ENCODE results near the gene CBARP. TPM values are rescaled to one million over a fixed set of nuclear protein-coding genes. Genes with fewer than 3 reads are reported as not detected.

The CBARP gene
- total and polyA plus RNA-seq, 9 of the 15 experiments (the other 6 are each of a cell fraction or from before 2014, with no cell fraction given) = 0.03 to 8.9 (median 1.2) TPM; not detected in 1

- TF ChIP-seq NR2C1 (IDR thresholded peaks at IDR 0.05) = no peak
- no peak for TF ChIP-seq NR2C1 (tag; IDR thresholded peaks at IDR 0.05)
- TF ChIP-seq ZFP91 (CRISPR knock-in tag; IDR thresholded peaks at IDR 0.05) = no peak
- TF ChIP-seq ETS1 (conservative IDR thresholded peaks at IDR 0.05; ENCODE audit: control insufficient read depth, low read depth, low read length) = no peak
- TF ChIP-seq KAT8 (IDR thresholded peaks at IDR 0.05; ENCODE audit: low read depth) = no peak
- TF ChIP-seq LARP7 (IDR thresholded peaks at IDR 0.05) = no peak
- no peak for TF ChIP-seq TFE3 (CRISPR knock-in tag; IDR thresholded peaks at IDR 0.05)
- TF ChIP-seq ETS2 (tag; IDR thresholded peaks at IDR 0.05; ENCODE audit: borderline replicate concordance, poor library complexity, severe bottlenecking) = no peak
- no peak for TF ChIP-seq ZHX1 (conservative IDR thresholded peaks at IDR 0.05; ENCODE audit: low read length)
- no peak for TF ChIP-seq RBM25 (IDR thresholded peaks at IDR 0.05; ENCODE audit: low read depth, low read length, severe bottlenecking)
- no peak for TF ChIP-seq PTRF (tag; IDR thresholded peaks at IDR 0.05)
- TF ChIP-seq ESRRB (CRISPR knock-in tag; IDR thresholded peaks at IDR 0.05; ENCODE audit: borderline replicate concordance) = no peak
- TF ChIP-seq JUND (IDR thresholded peaks at IDR 0.05; ENCODE audit: borderline replicate concordance, low read depth, low read length) = peak; percentile 99
- TF ChIP-seq JUND (tag; IDR thresholded peaks at IDR 0.05; ENCODE audit: borderline replicate concordance, low read depth, low read length) = peak; percentile 97; the same call in 2 of the 3 replicates
- peak; percentile 77; the same call in 1 of the 2 replicates for TF ChIP-seq ZNF740 (CRISPR knock-in tag; IDR thresholded peaks at IDR 0.05)
- TF ChIP-seq ZNF740 (tag; IDR thresholded peaks at IDR 0.05) = no peak
- TF ChIP-seq ZBTB9 (CRISPR knock-in tag; IDR thresholded peaks at IDR 0.05) = no peak
Measured at GRCh38 chr19:1264801-1265614, 27.2 kb upstream of the CBARP start (continued).

All from K562 (cell line).